Tibial nerve (tissue), 4 donors: ENCODE data around the gene PPP1R3G. TPM values are rescaled to one million over a fixed set of nuclear protein-coding genes. Genes with fewer than 3 reads are reported as not detected.

Source experiments
- DNase-seq, 2 donors: peaks; one replicate each; pipeline ENCODE4 v3.0.0-alpha.2; 2019; ENCODE audit warnings: low spot score in 2 of 2
- H3K27ac ChIP-seq, 4 donors: fragments of 200-600 bp; sonication (generic) in 3 of 4; one replicate each; pipeline ENCODE4 v1.5.1; 2017 to 2019; ENCODE audit warnings: mild to moderate bottlenecking in 1 of 4
- H3K27me3 ChIP-seq, 2 donors: fragments of 200-600 bp; sonication (generic) in 1 of 2; one replicate each; pipeline versions ENCODE4 v1.5.1 to v1.6.0; 2017 to 2019
- H3K36me3 ChIP-seq, 3 donors: fragments of 200-600 bp; sonication (generic); one replicate each; pipeline ENCODE4 v1.5.1; 2018 to 2019
- H3K4me1 ChIP-seq, 4 donors: fragments of 200-600 bp; sonication (generic) in 3 of 4; one replicate each; pipeline ENCODE4 v1.5.1; 2017 to 2019
- H3K4me3 ChIP-seq, 4 donors: fragments of 200-600 bp; sonication (generic) in 3 of 4; one replicate each; pipeline ENCODE4 v1.5.1; 2017 to 2019; ENCODE audit warnings: mild to moderate bottlenecking in 1 of 4, moderate library complexity in 1 of 4
- H3K9me3 ChIP-seq, 4 donors: fragments of 200-600 bp; sonication (generic) in 3 of 4; one replicate each; pipeline ENCODE4 v1.5.1; 2017 to 2019
- EP300 ChIP-seq, 2 donors: sonication (generic); formaldehyde crosslinking; IDR thresholded peaks; one replicate each; pipeline ENCODE4 v1.6.1; 2017; ENCODE audit warnings: antibody characterized with exemption in 2 of 2, mild to moderate bottlenecking in 1 of 2
- POLR2A ChIP-seq, 2 donors: fragments of 450-650 bp; IDR thresholded peaks; one replicate each; pipeline ENCODE4 v1.6.1; 2017; ENCODE audit warnings: antibody characterized with exemption in 2 of 2, mild to moderate bottlenecking in 2 of 2, moderate library complexity in 2 of 2
- WGBS, 2 donors: methylation state at CpG; one replicate each; pipeline ENCODE4 v1.1.5; 2018; 5-methylcytosine and 5-hydroxymethylcytosine counted together
- total RNA-seq, 4 donors: library from RNA; depleted of rRNA; stranded (reverse); fragments of >200 nt; gene quantifications; one replicate each; pipeline ENCODE4 v1.1.0, GENCODE V29; 2016
- TF ChIP-seq, protein P1 (sequence below), 5 experiments: fragments of 200-600 bp in 3 of 5; fragments of 450-650 bp in 2 of 5; sonication (generic) in 3 of 5; IDR thresholded peaks; one replicate each; pipeline ENCODE4 v1.5.1; 2016 to 2019; ENCODE audit warnings: antibody characterized with exemption in 5 of 5, mild to moderate bottlenecking in 3 of 5, moderate library complexity in 2 of 5

Gene PPP1R3G
- total RNA-seq, 4 donors from 2014 or later: 1.3 to 5.1 (median 2.1) TPM

DNA sequence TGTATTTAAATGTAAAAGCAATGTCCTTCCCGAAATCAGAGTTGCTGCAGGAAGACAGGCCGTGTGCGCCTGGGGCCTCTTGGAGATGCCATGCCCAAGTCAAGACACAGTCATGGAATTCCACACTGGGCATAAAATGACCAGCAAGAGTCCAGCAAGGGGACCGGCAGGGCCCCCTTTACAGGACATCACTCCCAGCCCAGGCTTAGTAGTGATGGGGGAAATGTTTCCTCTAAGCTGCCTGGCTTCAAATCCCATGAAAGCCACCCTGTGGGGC lies 1.9 kb upstream of the PPP1R3G start:
- H3K27me3 ChIP-seq: no peaks in the 10 kb centered on the region
- DNase-seq: no peak
- no peak overlapping the region for H3K27ac ChIP-seq
- WGBS, 2 donors: 47 to 49% methylated on average over 4 of the region's 4 CpGs
- no peaks in the 10 kb centered on the region for H3K9me3 ChIP-seq
- no peaks in the 10 kb centered on the region for H3K36me3 ChIP-seq
- peaks cover 0 to 19% (median 4%) of the 10 kb centered on the region in 4 donors for H3K4me1 ChIP-seq
- TF ChIP-seq, protein P1, sequence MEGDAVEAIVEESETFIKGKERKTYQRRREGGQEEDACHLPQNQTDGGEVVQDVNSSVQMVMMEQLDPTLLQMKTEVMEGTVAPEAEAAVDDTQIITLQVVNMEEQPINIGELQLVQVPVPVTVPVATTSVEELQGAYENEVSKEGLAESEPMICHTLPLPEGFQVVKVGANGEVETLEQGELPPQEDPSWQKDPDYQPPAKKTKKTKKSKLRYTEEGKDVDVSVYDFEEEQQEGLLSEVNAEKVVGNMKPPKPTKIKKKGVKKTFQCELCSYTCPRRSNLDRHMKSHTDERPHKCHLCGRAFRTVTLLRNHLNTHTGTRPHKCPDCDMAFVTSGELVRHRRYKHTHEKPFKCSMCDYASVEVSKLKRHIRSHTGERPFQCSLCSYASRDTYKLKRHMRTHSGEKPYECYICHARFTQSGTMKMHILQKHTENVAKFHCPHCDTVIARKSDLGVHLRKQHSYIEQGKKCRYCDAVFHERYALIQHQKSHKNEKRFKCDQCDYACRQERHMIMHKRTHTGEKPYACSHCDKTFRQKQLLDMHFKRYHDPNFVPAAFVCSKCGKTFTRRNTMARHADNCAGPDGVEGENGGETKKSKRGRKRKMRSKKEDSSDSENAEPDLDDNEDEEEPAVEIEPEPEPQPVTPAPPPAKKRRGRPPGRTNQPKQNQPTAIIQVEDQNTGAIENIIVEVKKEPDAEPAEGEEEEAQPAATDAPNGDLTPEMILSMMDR (IDR thresholded peaks at IDR 0.05): no peak
- H3K4me3 ChIP-seq: no peak overlapping the region

DNA sequence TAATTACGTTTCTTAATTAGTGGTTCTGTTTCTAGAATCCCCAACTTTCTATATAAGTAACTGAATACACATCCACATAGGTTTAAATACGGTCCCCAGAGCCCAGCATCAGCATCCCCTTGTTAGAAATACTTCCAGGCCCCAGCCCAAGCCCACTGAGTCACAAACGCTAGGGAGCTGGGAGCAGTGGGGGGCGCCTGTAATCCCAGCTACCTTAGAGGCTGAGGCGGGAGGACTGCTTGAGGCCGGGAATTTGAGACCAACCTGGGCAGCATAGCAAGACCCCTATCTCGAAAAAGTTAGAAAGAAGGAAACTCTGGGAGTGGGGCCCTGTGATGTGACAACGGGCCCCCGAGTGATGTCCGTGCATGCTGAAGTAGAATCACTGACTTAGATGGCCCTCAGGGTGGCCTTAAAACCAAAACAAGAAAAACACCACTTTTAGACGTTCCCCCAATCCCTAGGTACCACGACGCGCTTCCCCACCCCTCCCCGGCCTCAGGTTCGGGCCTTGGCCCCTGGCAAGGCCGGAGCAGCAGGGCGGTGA lies 1.3 kb upstream of the PPP1R3G start:
- Histone ChIP-seq H3K27me3 (no peaks in the 10 kb centered on the region), H3K4me1 (peaks cover 0 to 19% (median 4%) of the 10 kb centered on the region in 4 donors), H3K36me3 (no peaks in the 10 kb centered on the region), H3K9me3 (no peaks in the 10 kb centered on the region), H3K4me3 (peak overlapping the region; percentile 42 to 70 (median 54)), H3K27ac (peak overlapping the region; percentile 34 to 88 (median 60))
- 49 to 84% methylated on average over 10 to 18 of the region's 18 CpGs for WGBS, 2 donors
- DNase-seq: no peak
- TF ChIP-seq, protein P1 (IDR thresholded peaks at IDR 0.05): no peak
- TF ChIP-seq POLR2A (IDR thresholded peaks at IDR 0.05) (no peak), EP300 (IDR thresholded peaks at IDR 0.05) (no peak)

DNA sequence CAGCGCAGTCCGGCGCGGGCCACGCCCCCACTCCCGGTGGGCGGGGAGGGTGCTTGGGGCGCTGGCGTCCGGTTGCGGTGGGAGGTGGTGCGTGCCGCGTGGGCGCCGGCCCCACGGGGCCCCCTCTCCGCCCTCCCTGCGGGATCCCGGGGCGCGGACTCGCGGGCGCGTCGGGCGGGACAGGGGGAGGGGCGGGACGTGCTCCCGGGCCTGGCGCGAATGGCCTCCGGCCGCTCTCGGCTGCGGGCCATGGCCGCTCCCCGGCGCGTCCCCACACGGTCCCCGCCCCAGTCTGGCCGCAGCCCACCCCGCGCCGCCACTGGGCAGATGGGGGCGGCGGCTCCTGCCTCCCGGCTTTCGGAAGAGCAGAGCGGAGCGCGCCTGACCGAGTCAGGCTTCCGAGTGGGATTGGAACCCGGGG lies 771 bp upstream of the PPP1R3G start:
- DNase-seq: no peak

DNA sequence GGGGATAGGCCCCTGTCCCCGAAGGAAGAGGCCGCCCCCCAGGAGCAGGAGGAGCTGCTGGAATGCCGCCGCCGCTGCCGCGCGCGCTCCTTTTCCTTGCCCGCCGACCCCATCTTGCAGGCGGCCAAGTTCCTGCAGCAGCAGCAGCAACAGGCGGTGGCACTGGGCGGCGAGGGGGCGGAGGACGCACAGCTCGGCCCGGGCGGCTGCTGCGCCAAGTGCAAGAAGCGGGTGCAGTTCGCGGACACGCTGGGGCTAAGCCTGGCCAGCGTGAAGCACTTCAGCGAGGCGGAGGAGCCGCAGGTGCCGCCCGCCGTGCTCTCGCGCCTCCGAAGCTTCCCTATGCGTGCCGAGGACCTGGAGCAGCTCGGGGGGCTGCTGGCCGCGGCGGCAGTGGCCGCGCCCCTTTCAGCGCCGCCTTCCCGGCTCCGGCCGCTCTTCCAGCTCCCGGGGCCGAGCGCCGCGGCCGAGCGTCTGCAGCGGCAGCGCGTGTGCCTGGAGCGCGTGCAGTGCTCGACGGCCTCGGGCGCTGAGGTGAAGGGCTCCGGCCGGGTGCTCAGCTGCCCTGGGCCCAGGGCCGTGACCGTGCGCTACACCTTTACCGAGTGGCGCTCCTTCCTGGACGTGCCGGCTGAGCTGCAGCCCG lies 630 bp downstream of the PPP1R3G start:
- Histone ChIP-seq H3K27me3 (no peaks in the 10 kb centered on the region), H3K27ac (peak overlapping the region; percentile 34 to 88 (median 72)), H3K9me3 (no peaks in the 10 kb centered on the region), H3K4me3 (peak overlapping the region; percentile 42 to 70 (median 54)), H3K36me3 (no peaks in the 10 kb centered on the region), H3K4me1 (peaks cover 0 to 19% (median 4%) of the 10 kb centered on the region in 4 donors)
- TF ChIP-seq EP300 (IDR thresholded peaks at IDR 0.05) (no peak), POLR2A (IDR thresholded peaks at IDR 0.05) (no peak)
- TF ChIP-seq, protein P1 (IDR thresholded peaks at IDR 0.05): no peak
- DNase-seq: no peak
- 3 to 4% methylated on average over 29 to 34 of the region's 74 CpGs for WGBS, 2 donors

More for the DNA sequence above, 771 bp upstream of the PPP1R3G start:
- WGBS, 2 donors: 1% methylated on average over 20 of the region's 57 CpGs; no CpG with 5 or more reads in 1 of the 2 donors
- Histone ChIP-seq H3K36me3 (no peaks in the 10 kb centered on the region), H3K4me1 (peaks cover 0 to 19% (median 4%) of the 10 kb centered on the region in 4 donors), H3K27me3 (no peaks in the 10 kb centered on the region), H3K27ac (peak overlapping the region; percentile 34 to 88 (median 72)), H3K4me3 (peak overlapping the region; percentile 42 to 70 (median 54)), H3K9me3 (no peaks in the 10 kb centered on the region)
- TF ChIP-seq, protein P1 (IDR thresholded peaks at IDR 0.05): no peak
- TF ChIP-seq EP300 (IDR thresholded peaks at IDR 0.05): peak in 1 of 2 donors; percentile 34
- peak in 1 of 2 donors; percentile 39 for TF ChIP-seq POLR2A (IDR thresholded peaks at IDR 0.05)

DNA sequence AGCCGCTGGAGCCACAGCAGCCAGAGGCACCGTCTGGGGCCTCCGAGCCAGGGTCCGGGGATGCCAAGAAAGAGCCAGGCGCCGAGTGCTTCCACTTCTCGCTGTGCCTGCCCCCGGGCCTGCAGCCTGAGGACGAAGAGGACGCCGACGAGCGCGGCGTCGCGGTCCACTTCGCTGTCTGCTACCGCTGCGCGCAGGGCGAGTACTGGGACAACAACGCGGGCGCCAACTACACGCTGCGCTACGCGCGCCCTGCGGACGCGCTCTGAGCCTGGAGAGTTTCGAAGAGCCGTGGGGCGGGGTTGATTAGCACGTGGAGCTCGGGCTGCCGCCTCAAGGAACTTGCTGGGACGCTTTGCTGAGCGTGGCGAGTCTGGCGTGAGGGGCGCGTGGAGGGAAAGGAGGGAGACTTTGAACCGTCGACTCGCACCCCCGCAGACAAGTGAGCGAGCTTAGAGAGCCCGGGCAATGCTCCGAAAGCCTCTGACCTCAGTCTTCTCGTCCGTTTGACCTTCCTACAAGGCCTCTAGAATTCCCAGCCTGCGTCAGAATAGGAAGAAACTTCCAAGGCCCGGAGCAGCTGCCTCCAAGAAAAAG lies 1.3 kb downstream of the PPP1R3G start:
- peaks cover 0 to 19% (median 4%) of the 10 kb centered on the region in 4 donors for H3K4me1 ChIP-seq
- TF ChIP-seq, protein P1 (IDR thresholded peaks at IDR 0.05): no peak
- TF ChIP-seq POLR2A (IDR thresholded peaks at IDR 0.05) (no peak), EP300 (IDR thresholded peaks at IDR 0.05) (no peak)
- H3K4me3 ChIP-seq: peak overlapping the region; percentile 42 to 70 (median 54)
- H3K9me3 ChIP-seq: no peaks in the 10 kb centered on the region
- 23 to 41% methylated on average over 30 to 40 of the region's 56 CpGs for WGBS, 2 donors
- no peaks in the 10 kb centered on the region for H3K27me3 ChIP-seq
- no peaks in the 10 kb centered on the region for H3K36me3 ChIP-seq
- peak overlapping the region in 1 of 4 donors; percentile 88 for H3K27ac ChIP-seq
- no peak for DNase-seq
